NCI-H2107 (cell line): ENCODE results near the gene ANKUB1.
"Not testable (repeated sequence)": the region's sequence is repeated elsewhere in the genome, so short reads cannot be mapped to it uniquely, and the experiment has no call there.

Experiments used
- DNase-seq: peaks from one replicate; lab custom pipeline; 2025; lab: John Stamatoyannopoulos, UW

ANKUB1 gene, protein sequence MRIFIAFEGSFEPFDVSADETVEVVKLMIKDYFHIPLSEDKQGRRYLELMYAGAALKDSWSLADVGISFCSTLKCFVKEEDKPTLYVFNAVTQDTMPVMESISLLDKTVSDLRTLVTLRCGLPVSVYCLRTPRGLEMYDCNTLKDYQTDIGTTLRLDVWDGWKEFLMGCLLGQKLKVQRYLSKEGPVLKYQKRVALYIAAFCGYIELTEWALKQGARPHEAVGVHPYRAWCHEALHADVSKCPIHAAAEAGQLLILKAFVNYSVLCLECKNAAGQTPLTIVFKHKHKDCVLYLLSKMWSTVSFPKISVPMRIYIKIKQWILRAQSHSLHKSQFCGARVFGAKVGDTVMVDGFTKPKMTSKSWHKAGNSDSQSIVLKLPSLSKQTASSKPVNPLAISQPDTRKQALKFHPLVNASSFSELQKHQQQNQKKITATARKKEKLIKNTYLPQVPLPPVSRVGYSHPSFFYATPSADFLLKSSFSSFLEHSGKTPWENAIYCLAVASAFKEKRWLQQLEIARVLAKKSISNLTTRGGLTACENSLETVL

DNA sequence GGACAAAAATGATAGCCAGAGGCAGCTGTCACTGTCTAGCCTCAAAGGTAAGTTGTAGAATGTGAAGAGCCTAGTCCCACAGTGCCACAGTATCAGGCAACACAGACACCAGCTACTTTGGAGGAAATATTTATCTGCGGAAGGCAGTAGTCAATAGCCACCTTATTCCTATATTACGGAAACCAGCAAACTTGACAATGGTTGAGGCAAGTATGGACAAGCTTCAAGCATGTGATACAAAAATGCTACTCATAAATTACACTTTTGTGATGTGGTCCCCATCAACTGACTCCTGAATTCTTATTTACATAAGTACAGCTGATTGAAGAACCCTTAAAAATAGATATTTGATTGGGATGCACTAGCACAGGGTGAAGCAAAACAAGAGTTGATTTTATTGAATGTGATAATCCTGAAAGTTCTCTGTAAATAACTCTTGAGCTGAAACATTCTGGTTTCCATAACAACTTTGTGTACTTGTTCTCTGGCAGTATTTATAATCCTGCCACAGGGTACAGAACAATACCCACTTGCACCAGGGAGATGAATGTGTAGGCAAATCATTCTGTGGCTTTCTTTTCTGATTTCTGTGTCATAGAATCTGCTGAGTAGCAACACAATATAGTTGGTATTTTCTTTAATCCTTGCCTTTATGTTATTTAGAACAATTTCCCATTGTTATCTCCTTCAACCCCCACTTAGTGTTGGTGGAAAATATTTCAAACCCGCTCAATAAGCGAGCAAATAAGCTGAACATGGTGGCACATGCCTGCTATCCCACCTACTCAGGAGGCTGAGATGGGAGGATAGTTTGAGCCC, at the start of gene ANKUB1:
Gene ANKUB1 (minus strand): TSS at position 103 of the 819 bp plus-strand sequence. CDS start 188 bp downstream, outside the sequence.
- no peak for DNase-seq

DNA sequence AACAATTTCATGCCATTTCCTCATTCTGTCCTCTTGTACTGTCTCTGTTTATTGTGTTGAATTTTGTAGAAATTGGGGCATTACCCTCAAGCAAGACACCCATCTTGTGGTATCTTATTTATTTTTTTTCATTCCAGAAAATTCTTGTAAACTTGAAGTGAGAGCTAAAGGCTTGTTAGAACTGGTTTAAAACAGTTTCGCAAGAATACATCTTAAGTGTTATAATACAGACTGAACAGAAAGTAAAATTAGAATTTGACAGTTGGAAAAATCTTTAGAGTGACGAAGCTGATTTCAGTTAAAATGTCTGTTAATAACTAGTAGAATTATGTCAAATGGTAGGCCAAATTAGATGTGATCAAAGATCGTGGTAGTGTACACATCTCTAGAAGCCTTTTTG, 47.5 kb upstream of the ANKUB1 start:
- DNase-seq = no peak

GRCh38 chr3:149839469-149839868, 47.1 kb upstream of the ANKUB1 start:
- DNase-seq = not testable (repeated sequence)

- DNase-seq = not testable (repeated sequence)
Measured at GRCh38 chr3:149838491-149838890, 46.1 kb upstream of the ANKUB1 start.

GRCh38 chr3:149833241-149833640, 40.9 kb upstream of the ANKUB1 start:
- DNase-seq = no peak

GRCh38 chr3:149832086-149832485, 39.7 kb upstream of the ANKUB1 start:
- DNase-seq = no peak

- no peak for DNase-seq
Measured at GRCh38 chr3:149831321-149831720, 39.0 kb upstream of the ANKUB1 start.

GRCh38 chr3:149830902-149831301, 38.5 kb upstream of the ANKUB1 start:
- no peak for DNase-seq

DNA sequence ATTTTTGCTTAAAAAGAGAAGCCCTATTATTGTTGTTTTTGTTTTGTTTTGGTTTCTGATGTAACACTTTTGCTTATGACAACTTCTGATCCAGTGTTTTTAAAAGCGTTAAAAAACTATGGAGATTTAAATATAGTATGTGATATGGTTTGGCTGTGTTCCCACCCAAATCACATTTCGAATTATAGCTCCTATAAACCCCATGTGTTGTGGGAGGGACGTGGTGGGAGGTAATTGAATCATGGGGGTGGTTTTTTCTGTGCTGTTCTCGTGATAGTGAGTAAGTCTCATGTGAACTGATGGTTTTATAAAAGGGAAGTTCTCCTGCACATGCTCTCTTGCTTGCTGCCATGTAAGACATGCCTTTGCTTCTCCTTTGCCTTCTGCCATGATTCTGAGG, 37.3 kb upstream of the ANKUB1 start:
- not testable (repeated sequence) for DNase-seq

DNA sequence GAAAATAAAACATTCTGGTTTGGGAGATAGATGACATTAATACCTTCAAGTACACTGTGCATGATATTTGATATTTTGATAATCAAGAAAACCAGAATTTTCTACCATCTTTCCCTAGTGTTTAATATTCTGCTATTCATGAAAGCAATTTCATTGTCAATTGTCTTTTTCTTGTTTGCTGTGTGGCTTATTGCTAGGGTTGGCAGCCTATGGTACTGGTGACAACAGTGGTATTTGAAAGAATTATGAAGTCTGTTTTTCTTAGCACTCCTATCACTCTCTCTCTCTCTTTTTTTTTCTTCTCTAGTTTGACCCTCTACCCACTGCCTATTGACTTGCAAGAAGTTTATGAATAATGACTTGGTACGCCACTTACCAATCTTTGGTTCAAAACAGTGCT, 36.0 kb upstream of the ANKUB1 start:
- no peak for DNase-seq

- no peak for DNase-seq
Measured at GRCh38 chr3:149826636-149827035, 34.3 kb upstream of the ANKUB1 start.

GRCh38 chr3:149820183-149820582, 27.8 kb upstream of the ANKUB1 start:
- DNase-seq = no peak

GRCh38 chr3:149819432-149819831, 27.1 kb upstream of the ANKUB1 start:
- DNase-seq = no peak

DNA sequence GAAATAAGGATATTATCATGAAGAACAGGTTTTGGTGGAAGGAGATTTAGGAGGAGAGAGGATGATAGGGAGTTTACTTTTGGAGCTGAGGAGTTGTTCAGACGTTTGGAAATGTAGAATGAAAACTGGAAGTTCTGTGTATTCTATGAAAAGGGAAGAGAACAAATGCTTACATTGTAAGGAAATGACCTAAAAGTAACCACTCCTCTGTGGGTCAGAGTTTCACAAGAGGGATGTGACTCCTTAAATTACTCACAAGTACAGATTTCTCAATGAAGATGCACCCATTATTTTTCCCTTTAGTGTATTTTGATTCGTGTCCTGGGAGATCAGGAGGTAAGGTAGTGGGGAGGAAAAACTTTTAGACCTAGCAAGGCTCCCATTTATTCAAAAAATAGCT, 24.6 kb upstream of the ANKUB1 start:
- DNase-seq = no peak

- no peak for DNase-seq
Measured at GRCh38 chr3:149816311-149816710, 24.0 kb upstream of the ANKUB1 start.

- DNase-seq = no peak
Measured at GRCh38 chr3:149815728-149816127, 23.4 kb upstream of the ANKUB1 start.

DNA sequence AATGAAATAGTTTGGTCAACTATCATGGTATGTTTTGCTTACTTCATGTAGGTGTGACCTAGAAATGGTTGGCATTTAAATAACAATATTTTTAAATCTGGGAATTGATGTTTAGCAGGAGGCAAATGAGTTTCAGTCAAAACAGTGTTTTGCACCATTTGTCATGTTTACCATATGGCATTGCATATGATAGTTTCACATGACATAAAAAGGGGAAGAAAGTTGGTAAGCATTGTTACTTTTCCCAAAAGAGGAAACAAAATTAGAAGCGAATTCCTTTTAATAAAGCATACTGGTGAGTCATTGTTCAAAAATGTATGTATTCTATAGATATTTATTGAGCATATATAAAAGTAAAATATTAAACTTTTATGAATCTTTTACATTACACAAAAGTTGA, 23.0 kb upstream of the ANKUB1 start:
- DNase-seq = no peak

- DNase-seq = peak; percentile 18
Measured at GRCh38 chr3:149813367-149814281, 21.3 kb upstream of the ANKUB1 start.

DNA sequence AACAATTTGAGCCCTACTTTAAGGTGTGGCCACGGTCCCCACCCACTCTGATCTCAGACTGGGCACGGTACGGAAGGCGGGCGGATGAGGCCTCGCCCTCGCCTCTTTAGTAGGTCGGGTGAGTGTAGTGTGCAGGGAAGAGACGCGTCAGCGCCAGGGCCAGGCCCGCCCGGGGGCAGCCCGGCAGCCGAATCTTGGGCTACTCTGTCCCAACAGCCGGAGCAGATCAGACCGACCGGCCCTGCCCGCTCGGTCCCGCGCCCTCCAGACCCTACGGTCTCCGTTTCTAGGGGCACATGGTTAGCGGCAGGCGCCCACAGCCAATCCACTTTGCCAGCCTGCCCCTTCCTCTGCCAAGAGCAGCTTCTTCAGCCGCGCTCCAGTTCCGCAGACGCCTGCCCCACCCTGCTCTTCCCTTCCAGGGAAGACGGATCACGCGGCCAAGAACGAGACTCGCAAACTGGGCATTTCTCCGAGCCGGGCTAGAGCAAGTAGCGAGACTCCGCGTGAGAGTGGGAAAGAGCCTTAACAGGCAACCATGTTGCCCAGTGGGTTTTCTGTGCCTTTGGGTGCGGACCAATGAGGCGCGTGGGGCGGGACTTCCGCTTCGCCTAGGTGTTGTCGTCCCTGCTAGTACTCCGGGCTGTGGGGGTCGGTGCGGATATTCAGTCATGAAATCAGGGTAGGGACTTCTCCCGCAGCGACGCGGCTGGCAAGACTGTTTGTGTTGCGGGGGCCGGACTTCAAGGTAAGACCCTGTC, 20.4 kb upstream of the ANKUB1 start, which contains the start of gene RNF13:
Gene RNF13 (plus strand): TSS at position 610 of the 761 bp plus-strand sequence. CDS start 32,812 bp downstream, outside the sequence.
- peak; percentile 93 for DNase-seq

- DNase-seq = no peak
Measured at GRCh38 chr3:149812165-149812605, 19.8 kb upstream of the ANKUB1 start.

GRCh38 chr3:149810846-149811245, 18.5 kb upstream of the ANKUB1 start:
- DNase-seq = no peak
